T follicular helper cell (primary cell): ENCODE data around the gene CD40LG.

Source experiments
- DNase-seq: peaks from one replicate; pipeline ENCODE4 v3.0.0-alpha.2; 2020; ENCODE audit warnings: low read depth

CD40LG gene

GRCh38 chrX:136697156-136697555 is 49.2 kb downstream of the CD40LG start:
- no peak for DNase-seq

- no peak for DNase-seq
These were observed 60.4 kb downstream of the CD40LG start for GRCh38 chrX:136708348-136708747.
